Neural cell (in vitro differentiated cells): ENCODE measurements around the gene POU5F2. TPM values are rescaled to one million over a fixed set of nuclear protein-coding genes. Genes with fewer than 3 reads are reported as not detected.

ENCODE experiments used
- H2AFZ ChIP-seq: fragments of 200-600, 300-800 bp; sonication (generic), shearing (Covaris generic); 2 replicates; pipeline ENCODE4 v1.6.0; 2014; ENCODE audit warnings: low read depth, mild to moderate bottlenecking, antibody characterized with exemption, low read length, moderate library complexity
- H3F3A ChIP-seq: fragments of 200-600 bp; shearing (Covaris generic); 2 replicates; pipeline ENCODE4 v1.6.1; 2016; ENCODE audit warnings: mild to moderate bottlenecking, moderate library complexity, mixed read lengths, antibody characterized with exemption, low read length; ENCODE audit not compliant: insufficient read depth, poor library complexity, severe bottlenecking
- H3K27ac ChIP-seq: fragments of 200-600, 300-800 bp; sonication (generic), shearing (Covaris generic); 2 replicates; pipeline ENCODE4 v1.5.1; 2014; ENCODE audit warnings: mild to moderate bottlenecking, low read length, moderate library complexity
- H3K27me3 ChIP-seq: fragments of 300-800, 200-600 bp; sonication (generic), shearing (Covaris generic); 2 replicates; pipeline ENCODE4 v1.6.0; 2014; ENCODE audit warnings: mild to moderate bottlenecking, low read depth, low read length, moderate library complexity; ENCODE audit not compliant: insufficient read depth
- H3K36me3 ChIP-seq: fragments of 300-800, 200-600 bp; sonication (generic), shearing (Covaris generic); 2 replicates; pipeline ENCODE4 v1.5.1; 2014; ENCODE audit warnings: mild to moderate bottlenecking, antibody characterized with exemption, low read length, moderate library complexity; ENCODE audit not compliant: insufficient read depth
- H3K4me2 ChIP-seq: fragments of 300-800, 200-600 bp; sonication (generic), shearing (Covaris generic); 2 replicates; pipeline ENCODE4 v1.6.0; 2014; ENCODE audit warnings: mild to moderate bottlenecking, low read length
- H3K4me3 ChIP-seq: fragments of 300-800, 200-600 bp; sonication (generic), shearing (Covaris generic); 2 replicates; pipeline ENCODE4 v1.5.1; 2014; ENCODE audit warnings: mild to moderate bottlenecking, low read length, moderate library complexity
- H3K79me2 ChIP-seq: fragments of 200-600 bp; shearing (Covaris generic); replicated peaks from 2 replicates; pipeline ENCODE4 v1.6.0; 2014; ENCODE audit warnings: mild to moderate bottlenecking, low read length, moderate library complexity; ENCODE audit not compliant: insufficient read depth
- H3K9ac ChIP-seq: fragments of 300-800, 200-600 bp; sonication (generic), shearing (Covaris generic); 2 replicates; pipeline ENCODE4 v1.6.1; 2016; ENCODE audit warnings: mild to moderate bottlenecking, low read length, mixed read lengths
- H3K9me2 ChIP-seq: fragments of 200-600 bp; shearing (Covaris generic); 2 replicates; pipeline ENCODE4 v1.6.1; 2016; ENCODE audit warnings: mild to moderate bottlenecking, low read length, mixed read lengths; ENCODE audit not compliant: insufficient read depth
- H3K9me3 ChIP-seq: fragments of 200-600, 300-800 bp; sonication (generic), shearing (Covaris generic); 2 replicates; pipeline ENCODE4 v1.6.1; 2016; ENCODE audit warnings: mild to moderate bottlenecking, mixed run types, low read length, moderate library complexity, mixed read lengths
- H4K20me1 ChIP-seq: fragments of 200-600 bp; shearing (Covaris generic); 2 replicates; pipeline ENCODE4 v1.6.1; 2016; ENCODE audit warnings: mild to moderate bottlenecking, mixed run types; ENCODE audit not compliant: insufficient read depth
- CTCF ChIP-seq: fragments of 450-650 bp; IDR thresholded peaks from 2 replicates; pipeline ENCODE4 v1.5.1; 2014; ENCODE audit warnings: antibody characterized with exemption, mild to moderate bottlenecking, moderate library complexity; ENCODE audit not compliant: poor library complexity, severe bottlenecking
- EP300 ChIP-seq: fragments of 450-650 bp; conservative IDR thresholded peaks from 2 replicates; pipeline ENCODE4 v1.6.1; 2014; ENCODE audit warnings: antibody characterized with exemption, mild to moderate bottlenecking, moderate library complexity; ENCODE audit not compliant: poor library complexity, severe bottlenecking
- EZH2 ChIP-seq: fragments of 200-600, 300-800 bp; shearing (Covaris generic), sonication (generic); IDR thresholded peaks from 2 replicates; pipeline ENCODE4 v1.6.1; 2014; ENCODE audit warnings: antibody characterized with exemption, low read length, borderline replicate concordance, mild to moderate bottlenecking; ENCODE audit not compliant: insufficient read depth, poor library complexity, severe bottlenecking
- MXI1 ChIP-seq: fragments of 450-650 bp; conservative IDR thresholded peaks from 2 replicates; pipeline ENCODE4 v1.6.1; 2014; ENCODE audit warnings: antibody characterized with exemption, mild to moderate bottlenecking; ENCODE audit not compliant: poor library complexity, severe bottlenecking
- POLR2AphosphoS5 ChIP-seq: IDR thresholded peaks from 2 replicates; pipeline ENCODE4 v1.6.1; 2012
- RAD21 ChIP-seq: fragments of 450-650 bp; conservative IDR thresholded peaks from 2 replicates; pipeline ENCODE4 v1.6.1; 2014; ENCODE audit warnings: antibody characterized with exemption, mild to moderate bottlenecking, moderate library complexity
- REST ChIP-seq: IDR thresholded peaks from 2 replicates; pipeline ENCODE4 v1.6.1; 2012; ENCODE audit warnings: borderline replicate concordance
- SMC3 ChIP-seq: fragments of 450-650 bp; conservative IDR thresholded peaks from 2 replicates; pipeline ENCODE4 v1.6.1; 2014; ENCODE audit warnings: antibody characterized with exemption, mild to moderate bottlenecking, moderate library complexity; ENCODE audit not compliant: poor library complexity
- TAF1 ChIP-seq: IDR thresholded peaks from 2 replicates; pipeline ENCODE4 v1.6.1; 2012; ENCODE audit warnings: low read depth
- polyA plus RNA-seq: library from polyadenylated mRNA; depleted of rRNA; stranded (reverse); fragments of >200 nt; gene quantifications from 2 replicates; pipeline ENCODE4 v1.2.3, GENCODE V29; 2014

The POU5F2 gene
- polyA plus RNA-seq, 1 donor from 2014 or later, result 0.07 TPM

GRCh38 chr5:93721511-93721910, 19.9 kb downstream of the POU5F2 start:
- H3K9ac ChIP-seq, result no peak overlapping the region
- H3K79me2 ChIP-seq, result no peaks in the 10 kb centered on the region
- no peak overlapping the region for H3K4me2 ChIP-seq
- H4K20me1 ChIP-seq, result no peaks in the 10 kb centered on the region
- H2AFZ ChIP-seq, result no peak overlapping the region
- H3F3A ChIP-seq, result no peaks in the 10 kb centered on the region
- TF ChIP-seq TAF1 (no peak), SMC3 (no peak), MXI1 (no peak), EP300 (no peak), EZH2 (no peak), CTCF (no peak), POLR2AphosphoS5 (no peak), REST (no peak), RAD21 (no peak)
- H3K27ac ChIP-seq, result no peak overlapping the region
- H3K9me2 ChIP-seq, result no peaks in the 10 kb centered on the region
- H3K27me3 ChIP-seq, result no peaks in the 10 kb centered on the region
- no peaks in the 10 kb centered on the region for H3K36me3 ChIP-seq
- H3K4me3 ChIP-seq, result no peak overlapping the region
- H3K9me3 ChIP-seq, result no peaks in the 10 kb centered on the region

- TF ChIP-seq REST (no peak), MXI1 (no peak), SMC3 (no peak), POLR2AphosphoS5 (no peak), EZH2 (no peak), RAD21 (no peak), TAF1 (no peak), EP300 (no peak), CTCF (no peak)
These were observed 20.3 kb downstream of the POU5F2 start for GRCh38 chr5:93721071-93721470.

More at GRCh38 chr5:93721071-93721470, 20.3 kb downstream of the POU5F2 start:
- no peaks in the 10 kb centered on the region for H3K9me3 ChIP-seq
- no peak overlapping the region for H2AFZ ChIP-seq
- no peak overlapping the region for H3K4me3 ChIP-seq
- no peaks in the 10 kb centered on the region for H3K36me3 ChIP-seq
- no peaks in the 10 kb centered on the region for H4K20me1 ChIP-seq
- no peaks in the 10 kb centered on the region for H3K79me2 ChIP-seq
- no peak overlapping the region for H3K9ac ChIP-seq
- H3F3A ChIP-seq, result no peaks in the 10 kb centered on the region
- no peak overlapping the region for H3K4me2 ChIP-seq
- H3K9me2 ChIP-seq, result no peaks in the 10 kb centered on the region
- H3K27me3 ChIP-seq, result no peaks in the 10 kb centered on the region
- H3K27ac ChIP-seq, result no peak overlapping the region
